ENCODE data around the gene PFN3.

GRCh38 chr5:177372910-177373309 is 27.6 kb downstream of the PFN3 start:
- TF ChIP-seq CTCF (conservative IDR thresholded peaks at IDR 0.05; ENCODE audit: low read length) (no peak), EZH2phosphoT487 (IDR thresholded peaks at IDR 0.05; ENCODE audit: borderline replicate concordance, low read depth, low read length) (no peak)
